Natural killer cell (primary cell): ENCODE data around the gene PRKCSH. TPM values are rescaled to one million over a fixed set of nuclear protein-coding genes. Genes with fewer than 3 reads are reported as not detected.

Source experiments
- ATAC-seq, 3 donors: fragments of 150-1000 bp in 2 of 3; fragments of 200-7000 bp in 1 of 3; cut with Tn5 transposase; 1 replicate in 1 of 3; 2 replicates in 2 of 3; pipeline ENCODE4 v1.10.0; 2021; ENCODE audit warnings: mild to moderate bottlenecking in 2 of 3, moderate library complexity in 2 of 3
- DNase-seq, 2 donors: peaks; one replicate each; pipeline versions ENCODE4 v3.0.0 to v3.0.0-alpha.2; 2013 to 2021; ENCODE audit warnings: mixed read lengths in 1 of 2
- H3K27ac ChIP-seq: one replicate; pipeline ENCODE4 v1.5.1; 2013; ENCODE audit warnings: mild to moderate bottlenecking, low read length
- H3K27me3 ChIP-seq: one replicate; pipeline ENCODE4 v1.6.1; 2013; ENCODE audit warnings: low read length; ENCODE audit not compliant: control insufficient read depth, insufficient read depth
- H3K36me3 ChIP-seq: one replicate; pipeline ENCODE4 v1.6.1; 2013; ENCODE audit warnings: low read length; ENCODE audit not compliant: control insufficient read depth, insufficient read depth
- H3K4me1 ChIP-seq: one replicate; pipeline ENCODE4 v1.6.1; 2013; ENCODE audit warnings: low read length; ENCODE audit not compliant: control insufficient read depth, insufficient read depth
- H3K4me3 ChIP-seq: one replicate; pipeline ENCODE4 v1.5.1; 2013; ENCODE audit warnings: low read length
- H3K9me3 ChIP-seq: one replicate; pipeline ENCODE4 v1.6.1; 2013; ENCODE audit warnings: low read length; ENCODE audit not compliant: control insufficient read depth, insufficient read depth
- H3K27ac Mint-ChIP-seq, 2 donors: one replicate each; pipeline ENCODE4 v1.8.0; 2022; ENCODE audit warnings: mild to moderate bottlenecking in 2 of 2, mixed read lengths in 2 of 2, moderate library complexity in 1 of 2
- H3K27me3 Mint-ChIP-seq, 2 donors: one replicate each; pipeline ENCODE4 v1.8.0; 2022; ENCODE audit warnings: low read depth in 2 of 2, mixed read lengths in 2 of 2
- H3K36me3 Mint-ChIP-seq: one replicate; pipeline ENCODE4 v1.8.0; 2022; ENCODE audit warnings: mixed read lengths
- H3K4me1 Mint-ChIP-seq, 2 donors: one replicate each; pipeline ENCODE4 v1.8.0; 2022; ENCODE audit warnings: mixed read lengths in 2 of 2
- H3K4me3 Mint-ChIP-seq: one replicate; pipeline ENCODE4 v1.8.0; 2022; ENCODE audit warnings: mild to moderate bottlenecking, moderate library complexity, mixed read lengths
- H3K9me3 Mint-ChIP-seq, 2 donors: one replicate each; pipeline ENCODE4 v1.8.0; 2022; ENCODE audit warnings: mixed read lengths in 2 of 2
- CTCF ChIP-seq: fragments of 200-600 bp; IDR thresholded peaks from one replicate; pipeline ENCODE4 v1.8.0; 2022; ENCODE audit warnings: antibody characterized with exemption
- WGBS: methylation state at CpG from one replicate; pipeline ENCODE4 v1.1.7; 2013; ENCODE audit warnings: missing lambda C conversion rate; ENCODE audit not compliant: insufficient coverage; 5-methylcytosine and 5-hydroxymethylcytosine counted together
- intact Hi-C: fragments of 100-400 bp; cut with micrococcal nuclease; formaldehyde crosslinking; loops from one replicate; pipeline ENCODE4 v1.14.2; 2022
- total RNA-seq, 4 donors: library from RNA; stranded (reverse); fragments of 120-200 nt in 1 of 4; gene quantifications; one replicate each; pipeline versions ENCODE4 v1.2.3 to v1.2.4, GENCODE V29; 2013 to 2022

PRKCSH gene
- total RNA-seq, 3 donors from 2014 or later (not counting 1 experiment from before 2014, with no cell fraction given), result 320 to 367 (median 327) TPM

GRCh38 chr19:11475861-11476260 lies 40.4 kb downstream of the PRKCSH start:
- WGBS, result 85% methylated on average over 7 of the region's 8 CpGs
- ATAC-seq (no peak), DNase-seq (no peak)
- Mint-ChIP-seq H3K36me3 (no peaks in the 10 kb centered on the region), H3K27me3 (peaks cover 21 to 25% of the 10 kb centered on the region in 2 donors), H3K27ac (no peak overlapping the region), H3K4me3 (no peak overlapping the region), H3K9me3 (no peaks in the 10 kb centered on the region), H3K4me1 (peaks cover 0 to 8% of the 10 kb centered on the region in 2 donors)
- TF ChIP-seq CTCF, result no peak
- H3K4me1 ChIP-seq, result peaks cover 11% of the 10 kb centered on the region
- H3K4me3 ChIP-seq, result no peak overlapping the region
- H3K9me3 ChIP-seq, result no peaks in the 10 kb centered on the region
- no peak overlapping the region for H3K27ac ChIP-seq
- H3K27me3 ChIP-seq, result peaks cover 10% of the 10 kb centered on the region
- no peaks in the 10 kb centered on the region for H3K36me3 ChIP-seq
- intact Hi-C loops, result no loop called here

- 50% methylated on average over 19 of the region's 19 CpGs for whole genome bisulfite sequencing
- Histone ChIP-seq H3K9me3 (no peaks in the 10 kb centered on the region), H3K27me3 (peaks cover 24% of the 10 kb centered on the region), H3K36me3 (no peaks in the 10 kb centered on the region), H3K27ac (no peak overlapping the region), H3K4me1 (peaks cover 33% of the 10 kb centered on the region), H3K4me3 (no peak overlapping the region)
- no peaks in the 10 kb centered on the region for H3K36me3 Mint-ChIP-seq
- peaks cover 15 to 24% of the 10 kb centered on the region in 2 donors for H3K4me1 Mint-ChIP-seq
- no peak for DNase-seq
- H3K4me3 Mint-ChIP-seq, result no peak overlapping the region
- ATAC-seq, result no peak
- H3K9me3 Mint-ChIP-seq, result no peaks in the 10 kb centered on the region
- intact Hi-C loops, result no loop called here
- H3K27ac Mint-ChIP-seq, result no peak overlapping the region
- peaks cover 29 to 31% of the 10 kb centered on the region in 2 donors for H3K27me3 Mint-ChIP-seq
- no peak for TF ChIP-seq CTCF
Measured at GRCh38 chr19:11478167-11479089, 43.0 kb downstream of the PRKCSH start.

GRCh38 chr19:11479090-11479897 lies 43.9 kb downstream of the PRKCSH start:
- intact Hi-C loops, result no loop called here
- no peak for ATAC-seq
- 28% methylated on average over 62 of the region's 62 CpGs for WGBS
- no peak overlapping the region for H3K27ac Mint-ChIP-seq
- H3K27me3 Mint-ChIP-seq, result peaks cover 29 to 31% of the 10 kb centered on the region in 2 donors
- H3K4me1 Mint-ChIP-seq, result peaks cover 15 to 24% of the 10 kb centered on the region in 2 donors
- DNase-seq, result peak in 1 of 2 donors; percentile 39
- H3K4me3 Mint-ChIP-seq, result peak overlapping the region; percentile 22
- Histone ChIP-seq H3K27ac (no peak overlapping the region), H3K4me3 (no peak overlapping the region), H3K9me3 (no peaks in the 10 kb centered on the region), H3K4me1 (peaks cover 33% of the 10 kb centered on the region), H3K36me3 (peaks cover 2% of the 10 kb centered on the region), H3K27me3 (peaks cover 24% of the 10 kb centered on the region)
- no peak for TF ChIP-seq CTCF
- no peaks in the 10 kb centered on the region for H3K36me3 Mint-ChIP-seq
- H3K9me3 Mint-ChIP-seq, result no peaks in the 10 kb centered on the region
